ENCODE data around the gene WSB2.

WSB2 gene

DNA sequence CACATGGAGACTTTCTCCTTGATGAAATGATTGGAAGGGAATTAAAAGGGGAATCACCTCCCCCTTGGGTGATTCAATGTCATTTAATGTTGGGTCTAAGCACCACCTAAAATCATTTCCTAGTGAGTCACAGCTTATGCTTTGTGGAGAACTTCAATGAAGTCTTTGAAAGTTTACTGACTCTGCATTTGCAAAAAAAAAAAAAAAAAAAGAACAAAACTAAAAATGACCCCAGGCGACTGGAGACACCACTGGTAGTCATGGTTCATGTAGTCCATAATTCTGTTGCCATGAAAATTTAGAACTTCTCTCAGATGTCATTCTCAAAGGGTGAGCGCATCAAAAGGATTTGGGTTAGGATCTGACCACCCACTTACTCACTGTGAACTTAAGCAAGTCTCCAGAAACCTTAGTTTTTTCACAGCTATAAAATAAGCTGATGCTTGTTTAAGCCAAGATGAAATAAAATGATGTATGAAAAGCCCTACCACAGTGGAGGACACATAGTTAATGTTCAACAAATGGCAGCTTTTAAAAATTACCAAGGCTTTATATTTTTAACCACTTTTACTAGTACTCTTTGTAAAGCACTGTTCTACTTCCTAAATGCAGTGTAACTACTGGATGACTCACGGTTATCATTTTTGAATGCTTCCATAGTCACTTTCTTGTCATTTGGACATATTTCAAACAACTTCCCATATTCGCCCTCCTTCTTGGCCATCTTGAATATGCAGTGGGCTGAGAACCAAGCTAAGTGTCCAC is 74.1 kb downstream of the WSB2 start:
- no peak for DNase-seq

DNA sequence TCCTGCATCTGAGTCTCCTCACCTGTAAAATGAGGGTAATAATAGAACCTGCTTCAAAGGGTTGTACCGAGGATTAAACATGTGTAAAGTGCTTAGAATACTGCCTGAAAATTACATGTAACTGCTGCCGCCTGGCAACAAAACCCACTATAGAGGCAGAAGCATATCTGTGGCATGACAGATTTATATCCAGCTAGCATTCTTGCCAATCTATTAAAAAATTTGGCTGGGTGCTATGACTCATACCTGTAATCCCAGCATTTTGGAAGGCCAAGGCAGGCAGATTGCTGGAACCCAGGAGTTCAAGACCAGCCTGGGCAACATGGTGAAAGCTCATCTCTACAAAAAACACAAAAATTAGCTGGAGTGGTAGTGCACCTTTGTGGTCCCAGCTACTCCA is 75.8 kb downstream of the WSB2 start:
- DNase-seq: no peak
